Uterus (tissue), 4 donors: ENCODE results near the gene SPECC1. TPM values are rescaled to one million over a fixed set of nuclear protein-coding genes. Genes with fewer than 3 reads are reported as not detected.

Experiments
- DNase-seq, 2 donors: peaks; one replicate each; pipeline ENCODE4 v3.0.0-alpha.2; 2019 to 2020
- H3K27ac ChIP-seq, 2 donors: fragments of 200-600 bp; sonication (generic); 1 replicate in 1 of 2; 2 replicates in 1 of 2; pipeline ENCODE4 v1.5.1; 2016 to 2018
- H3K27me3 ChIP-seq, 2 donors: fragments of 200-600 bp; sonication (generic); one replicate each; pipeline ENCODE4 v1.5.1; 2018 to 2019; ENCODE audit warnings: control low read depth in 1 of 2
- H3K36me3 ChIP-seq, 2 donors: fragments of 200-600 bp; sonication (generic); one replicate each; pipeline ENCODE4 v1.5.1; 2019; ENCODE audit warnings: control low read depth in 1 of 2
- H3K4me1 ChIP-seq, 2 donors: fragments of 200-600 bp; sonication (generic); one replicate each; pipeline ENCODE4 v1.5.1; 2018 to 2019; ENCODE audit warnings: control low read depth in 1 of 2
- H3K4me3 ChIP-seq, 2 donors: fragments of 200-600 bp; sonication (generic); 1 replicate in 1 of 2; 2 replicates in 1 of 2; pipeline ENCODE4 v1.5.1; 2018 to 2019; ENCODE audit warnings: mild to moderate bottlenecking in 1 of 2
- H3K9me3 ChIP-seq, 2 donors: fragments of 200-600 bp; sonication (generic); one replicate each; pipeline ENCODE4 v1.5.1; 2019; ENCODE audit warnings: control low read depth in 1 of 2
- POLR2A ChIP-seq, 2 donors: fragments of 450-650 bp; IDR thresholded peaks; one replicate each; pipeline ENCODE4 v1.6.1; 2016; ENCODE audit warnings: antibody characterized with exemption in 2 of 2, mild to moderate bottlenecking in 1 of 2, moderate library complexity in 1 of 2
- intact Hi-C: fragments of 100-400 bp; cut with DNase I; formaldehyde crosslinking; loops from one replicate; pipeline ENCODE4 v1.15.1; 2023; ENCODE audit warnings: low total_unique reads
- total RNA-seq, 4 donors: library from RNA; depleted of rRNA in 3 of 4; stranded (reverse); fragments of >200 nt in 3 of 4; gene quantifications; one replicate each; pipeline versions ENCODE4 v1.1.0 to v1.2.4, GENCODE V29; 2014 to 2023
- TF ChIP-seq, protein P1 (sequence below), 4 experiments: fragments of 200-600 bp in 2 of 4; fragments of 450-650 bp in 2 of 4; sonication (generic) in 2 of 4; IDR thresholded peaks; one replicate each; pipeline ENCODE4 v1.5.1; 2016 to 2019; ENCODE audit warnings: antibody characterized with exemption in 4 of 4, mild to moderate bottlenecking in 2 of 4, moderate library complexity in 1 of 4
- donor health status: DM: yes; HTN: yes; CAD: no.

The SPECC1 gene
- total RNA-seq, 4 donors from 2014 or later: 22.6 to 63.0 (median 44.0) TPM

- H3K36me3 ChIP-seq: no peaks in the 10 kb centered on the region
- H3K4me1 ChIP-seq: no peaks in the 10 kb centered on the region
- no peak overlapping the region for H3K4me3 ChIP-seq
- no peaks in the 10 kb centered on the region for H3K27me3 ChIP-seq
- intact Hi-C loops: no loop called here
- H3K27ac ChIP-seq: peak overlapping the region in 1 of 2 donors; percentile 6
- TF ChIP-seq POLR2A (IDR thresholded peaks at IDR 0.05): no peak
- TF ChIP-seq, protein P1, sequence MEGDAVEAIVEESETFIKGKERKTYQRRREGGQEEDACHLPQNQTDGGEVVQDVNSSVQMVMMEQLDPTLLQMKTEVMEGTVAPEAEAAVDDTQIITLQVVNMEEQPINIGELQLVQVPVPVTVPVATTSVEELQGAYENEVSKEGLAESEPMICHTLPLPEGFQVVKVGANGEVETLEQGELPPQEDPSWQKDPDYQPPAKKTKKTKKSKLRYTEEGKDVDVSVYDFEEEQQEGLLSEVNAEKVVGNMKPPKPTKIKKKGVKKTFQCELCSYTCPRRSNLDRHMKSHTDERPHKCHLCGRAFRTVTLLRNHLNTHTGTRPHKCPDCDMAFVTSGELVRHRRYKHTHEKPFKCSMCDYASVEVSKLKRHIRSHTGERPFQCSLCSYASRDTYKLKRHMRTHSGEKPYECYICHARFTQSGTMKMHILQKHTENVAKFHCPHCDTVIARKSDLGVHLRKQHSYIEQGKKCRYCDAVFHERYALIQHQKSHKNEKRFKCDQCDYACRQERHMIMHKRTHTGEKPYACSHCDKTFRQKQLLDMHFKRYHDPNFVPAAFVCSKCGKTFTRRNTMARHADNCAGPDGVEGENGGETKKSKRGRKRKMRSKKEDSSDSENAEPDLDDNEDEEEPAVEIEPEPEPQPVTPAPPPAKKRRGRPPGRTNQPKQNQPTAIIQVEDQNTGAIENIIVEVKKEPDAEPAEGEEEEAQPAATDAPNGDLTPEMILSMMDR (IDR thresholded peaks at IDR 0.05): no peak
- no peak for DNase-seq
- no peaks in the 10 kb centered on the region for H3K9me3 ChIP-seq
Measured at GRCh38 chr17:20085283-20085845, 76.2 kb downstream of the SPECC1 start.

DNA sequence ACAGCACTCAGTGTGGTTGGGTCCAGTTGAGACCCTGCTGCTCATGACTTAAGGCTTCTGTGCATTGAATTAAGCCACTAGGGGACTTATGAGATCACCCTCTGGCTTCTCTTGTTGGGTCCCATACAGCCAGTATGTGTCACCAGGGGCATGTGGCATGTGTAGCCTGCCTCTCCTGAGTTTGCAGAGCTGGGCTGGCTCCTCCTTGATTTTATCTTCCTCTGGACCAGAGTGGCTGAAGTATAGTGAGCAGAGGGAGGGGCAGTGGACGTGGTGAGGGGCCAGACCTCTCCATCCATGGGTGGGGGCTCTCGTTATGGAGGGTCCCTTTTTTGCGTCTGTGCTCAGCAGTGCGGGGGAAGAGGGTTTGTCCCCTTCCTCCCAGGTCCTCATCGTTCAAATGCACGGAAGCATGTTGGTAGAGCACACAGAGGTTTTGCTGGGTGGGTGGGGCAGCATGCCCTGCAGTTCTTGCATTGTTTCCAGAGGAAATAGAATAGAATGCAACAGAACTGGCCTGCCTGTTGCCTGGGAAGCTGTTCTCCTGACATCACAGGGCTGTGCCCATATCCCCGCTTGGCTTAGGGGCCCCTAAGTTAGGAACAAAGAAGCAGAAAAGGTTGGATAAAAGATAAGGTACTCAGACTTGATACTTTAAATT is 77.4 kb downstream of the SPECC1 start:
- no peak for DNase-seq
- H3K4me3 ChIP-seq: no peak overlapping the region
- TF ChIP-seq, protein P1 (IDR thresholded peaks at IDR 0.05): no peak
- TF ChIP-seq POLR2A (IDR thresholded peaks at IDR 0.05): no peak
- no peaks in the 10 kb centered on the region for H3K4me1 ChIP-seq
- no peak overlapping the region for H3K27ac ChIP-seq
- H3K9me3 ChIP-seq: no peaks in the 10 kb centered on the region
- no peaks in the 10 kb centered on the region for H3K27me3 ChIP-seq
- H3K36me3 ChIP-seq: no peaks in the 10 kb centered on the region
- intact Hi-C loops: no loop called here

DNA sequence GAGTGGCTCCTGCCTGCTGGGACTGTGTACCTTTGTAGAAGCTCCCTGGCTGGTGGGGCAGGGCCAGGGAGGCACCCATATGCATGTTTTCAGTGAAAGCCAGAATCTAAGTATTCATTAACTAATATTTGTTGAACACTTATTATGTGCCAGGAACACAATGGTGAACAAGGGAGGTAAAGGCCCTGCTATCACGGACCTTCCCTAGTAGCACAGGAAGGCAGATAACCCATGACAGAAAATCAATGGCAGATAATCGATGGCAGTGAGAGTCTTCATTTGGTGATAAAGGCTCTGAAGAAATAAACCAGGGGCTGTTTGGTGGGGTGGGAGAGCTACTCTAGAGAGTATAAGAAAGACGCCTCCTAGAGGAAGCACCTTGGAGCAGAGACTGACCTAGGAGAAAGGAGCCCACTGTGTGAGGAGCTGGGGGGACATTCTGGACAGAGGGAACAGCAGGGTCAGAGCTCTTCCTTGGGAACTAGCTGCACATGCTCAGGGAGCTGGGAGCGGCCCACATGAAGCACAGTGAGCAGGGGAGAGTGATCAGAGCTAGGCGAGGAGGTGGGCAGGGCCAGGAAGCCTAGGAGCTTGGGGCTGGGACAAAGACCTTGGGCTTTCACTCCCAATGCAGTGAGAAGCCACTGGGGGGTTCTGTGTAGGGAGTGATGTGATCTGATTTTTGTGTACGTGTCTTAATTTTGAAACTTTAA is 78.5 kb downstream of the SPECC1 start:
- Histone ChIP-seq H3K4me1 (no peaks in the 10 kb centered on the region), H3K27me3 (no peaks in the 10 kb centered on the region), H3K9me3 (no peaks in the 10 kb centered on the region), H3K27ac (peak overlapping the region in 1 of 2 donors; percentile 37), H3K4me3 (no peak overlapping the region), H3K36me3 (no peaks in the 10 kb centered on the region)
- TF ChIP-seq, protein P1 (IDR thresholded peaks at IDR 0.05): no peak
- no peak for TF ChIP-seq POLR2A (IDR thresholded peaks at IDR 0.05)
- DNase-seq: no peak
- intact Hi-C loops: no loop called here

DNA sequence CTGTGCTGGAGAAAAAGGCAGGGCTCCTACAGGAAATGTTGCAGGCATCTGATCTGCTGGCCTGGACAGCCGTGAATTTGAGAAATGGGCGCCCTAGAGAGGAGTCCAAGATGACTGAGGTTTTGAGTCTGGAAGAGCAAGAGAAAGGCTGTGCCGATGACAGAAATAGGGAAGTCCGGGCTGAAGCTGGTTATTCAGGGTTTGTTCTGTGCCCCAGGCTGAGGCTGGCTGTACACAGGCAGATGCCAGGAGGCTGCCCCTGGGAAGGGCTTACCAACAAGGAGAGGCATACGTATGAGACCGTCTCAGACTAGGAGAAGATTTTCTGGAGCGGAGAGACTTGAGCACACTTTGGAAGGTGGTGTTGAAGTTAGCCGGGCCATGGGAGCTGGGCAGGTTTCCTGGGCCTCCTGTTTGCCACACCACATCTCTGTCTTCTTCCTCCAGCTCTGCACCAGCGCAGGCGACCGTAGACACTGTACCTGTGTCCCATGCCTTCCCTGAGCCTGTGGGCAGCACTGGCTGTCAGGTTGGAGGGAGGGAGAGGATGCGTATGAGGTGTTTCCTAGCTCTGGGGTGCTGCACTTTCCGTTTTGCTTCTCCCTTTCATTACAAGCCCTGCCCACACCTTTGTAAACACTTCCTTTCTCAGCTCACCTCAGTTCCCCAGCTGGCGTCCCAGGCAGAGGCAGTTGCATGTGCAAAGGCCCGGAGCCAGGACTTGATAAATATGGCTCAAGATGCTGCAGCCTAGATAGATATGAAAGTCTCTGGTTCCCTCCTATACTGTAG is 80.8 kb downstream of the SPECC1 start:
- TF ChIP-seq, protein P1 (IDR thresholded peaks at IDR 0.05): no peak
- no peak for TF ChIP-seq POLR2A (IDR thresholded peaks at IDR 0.05)
- DNase-seq: no peak
- no peaks in the 10 kb centered on the region for H3K27me3 ChIP-seq
- no peaks in the 10 kb centered on the region for H3K36me3 ChIP-seq
- intact Hi-C loops: no loop called here
- peak overlapping the region; percentile 74 to 80 for H3K27ac ChIP-seq
- no peaks in the 10 kb centered on the region for H3K9me3 ChIP-seq
- H3K4me3 ChIP-seq: no peak overlapping the region
- H3K4me1 ChIP-seq: no peaks in the 10 kb centered on the region
